Measurements from ENCODE around the gene CCM2.

Gene CCM2

GRCh38 chr7:45122975-45123860 is 123.2 kb downstream of the CCM2 start:
- H3K27me3 ChIP-seq (ENCODE audit: control insufficient read depth, insufficient read depth, low read length) = no peaks in the 10 kb centered on the region
- no peaks in the 10 kb centered on the region for H3K36me3 ChIP-seq (ENCODE audit: control insufficient read depth, insufficient read depth, low read length)
- H3K27ac ChIP-seq (ENCODE audit: low read depth, low read length) = no peak overlapping the region
- no peaks in the 10 kb centered on the region for H3K9me3 ChIP-seq (ENCODE audit: control insufficient read depth, insufficient read depth, low read depth, low read length)
- H3K9ac ChIP-seq (ENCODE audit: low read length) = no peak overlapping the region
- H3K4me3 ChIP-seq (ENCODE audit: low read depth, low read length) = no peak overlapping the region
- peaks cover 17% of the 10 kb centered on the region for H3K4me1 ChIP-seq (ENCODE audit: control insufficient read depth, insufficient read depth, low read length)

DNA sequence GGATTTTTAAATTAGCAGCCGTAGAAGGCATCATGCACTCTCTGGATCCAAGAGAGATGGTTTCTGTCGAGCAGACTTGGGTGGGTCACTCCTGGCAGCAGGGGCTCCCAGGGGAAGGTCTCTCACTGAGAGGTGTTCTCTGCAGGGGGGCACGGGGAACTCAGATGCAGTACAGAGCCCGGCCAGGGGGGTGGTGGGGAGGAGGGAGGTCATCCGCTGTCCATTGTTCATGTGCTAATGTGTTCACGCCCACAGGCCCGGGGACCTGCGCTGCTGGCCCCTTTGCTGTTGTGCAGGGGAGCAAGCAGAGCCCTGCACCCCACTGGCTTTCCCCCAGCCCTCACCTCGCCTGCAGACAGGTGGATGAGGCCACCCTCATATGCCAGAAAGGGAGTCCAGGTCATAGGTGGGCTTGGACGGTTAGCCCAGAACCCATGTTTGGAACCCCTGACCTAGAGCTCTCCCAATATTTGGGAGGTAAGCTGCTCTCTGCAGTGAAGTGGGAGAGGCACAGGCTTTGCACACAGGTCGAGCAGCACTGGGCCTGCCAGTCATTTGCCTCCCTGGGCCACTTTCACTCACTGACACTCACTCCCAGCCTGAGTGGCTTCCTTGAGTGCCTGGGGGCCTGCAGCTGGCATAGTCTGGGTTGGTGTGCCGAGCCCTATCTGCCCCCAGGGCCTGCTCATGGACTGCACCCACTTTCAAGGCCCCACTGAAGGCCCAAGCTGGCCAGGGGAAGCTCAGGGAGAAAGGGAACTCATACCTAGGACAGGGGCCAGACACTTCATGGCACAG is 124.1 kb downstream of the CCM2 start:
- Histone ChIP-seq H3K4me3 (ENCODE audit: low read depth, low read length) (no peak overlapping the region), H3K27ac (ENCODE audit: low read depth, low read length) (no peak overlapping the region), H3K36me3 (ENCODE audit: control insufficient read depth, insufficient read depth, low read length) (no peaks in the 10 kb centered on the region), H3K9me3 (ENCODE audit: control insufficient read depth, insufficient read depth, low read depth, low read length) (no peaks in the 10 kb centered on the region), H3K4me1 (ENCODE audit: control insufficient read depth, insufficient read depth, low read length) (peaks cover 17% of the 10 kb centered on the region), H3K27me3 (ENCODE audit: control insufficient read depth, insufficient read depth, low read length) (no peaks in the 10 kb centered on the region), H3K9ac (ENCODE audit: low read length) (no peak overlapping the region)

- Histone ChIP-seq H3K9ac (ENCODE audit: low read length) (no peak overlapping the region), H3K9me3 (ENCODE audit: control insufficient read depth, insufficient read depth, low read depth, low read length) (no peaks in the 10 kb centered on the region), H3K27me3 (ENCODE audit: control insufficient read depth, insufficient read depth, low read length) (no peaks in the 10 kb centered on the region), H3K36me3 (ENCODE audit: control insufficient read depth, insufficient read depth, low read length) (no peaks in the 10 kb centered on the region), H3K27ac (ENCODE audit: low read depth, low read length) (no peak overlapping the region), H3K4me1 (ENCODE audit: control insufficient read depth, insufficient read depth, low read length) (peaks cover 17% of the 10 kb centered on the region), H3K4me3 (ENCODE audit: low read depth, low read length) (no peak overlapping the region)
Measured at GRCh38 chr7:45125193-45125904, 125.3 kb downstream of the CCM2 start.
